ENCODE data around the gene STK24.

DNA sequence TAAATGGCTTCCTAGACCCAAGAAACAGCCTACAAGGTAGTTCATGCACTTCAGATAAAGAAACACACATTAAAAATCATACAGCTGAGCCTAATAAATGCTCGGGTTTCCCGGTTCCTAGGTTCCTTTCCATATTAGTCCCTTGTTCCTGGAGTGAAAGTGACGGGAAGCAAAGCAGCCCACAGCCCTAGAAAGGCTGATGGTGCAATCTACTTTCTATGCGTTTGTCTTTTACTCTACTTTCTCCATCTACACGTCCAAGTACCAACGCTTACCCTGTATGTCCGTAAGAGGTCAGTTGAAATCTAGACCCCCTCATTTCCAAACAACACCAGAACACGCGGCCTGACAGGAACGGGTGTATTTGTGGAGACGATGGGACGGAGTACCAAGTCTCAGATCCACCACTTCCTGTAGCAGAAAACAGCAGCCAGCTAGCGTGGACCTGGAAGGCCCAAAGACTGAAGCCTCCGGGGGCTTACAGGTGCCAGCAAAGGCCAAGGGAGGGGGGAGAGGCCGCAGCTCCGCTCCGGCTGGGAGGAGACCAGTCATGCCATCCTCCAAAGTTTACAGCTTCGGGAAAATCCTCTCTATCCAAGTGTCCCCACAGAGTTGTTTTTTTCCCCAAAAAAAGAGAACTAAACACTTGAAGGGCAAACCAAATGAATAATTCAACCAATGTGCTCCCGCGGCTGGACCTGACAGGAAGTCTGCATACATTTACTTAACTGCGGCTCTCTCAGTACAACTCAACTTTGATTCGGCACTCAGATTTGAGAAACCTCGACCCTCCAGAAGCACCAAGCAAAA, 34.1 kb downstream of the STK24 start:
- TF ChIP-seq, protein P1, sequence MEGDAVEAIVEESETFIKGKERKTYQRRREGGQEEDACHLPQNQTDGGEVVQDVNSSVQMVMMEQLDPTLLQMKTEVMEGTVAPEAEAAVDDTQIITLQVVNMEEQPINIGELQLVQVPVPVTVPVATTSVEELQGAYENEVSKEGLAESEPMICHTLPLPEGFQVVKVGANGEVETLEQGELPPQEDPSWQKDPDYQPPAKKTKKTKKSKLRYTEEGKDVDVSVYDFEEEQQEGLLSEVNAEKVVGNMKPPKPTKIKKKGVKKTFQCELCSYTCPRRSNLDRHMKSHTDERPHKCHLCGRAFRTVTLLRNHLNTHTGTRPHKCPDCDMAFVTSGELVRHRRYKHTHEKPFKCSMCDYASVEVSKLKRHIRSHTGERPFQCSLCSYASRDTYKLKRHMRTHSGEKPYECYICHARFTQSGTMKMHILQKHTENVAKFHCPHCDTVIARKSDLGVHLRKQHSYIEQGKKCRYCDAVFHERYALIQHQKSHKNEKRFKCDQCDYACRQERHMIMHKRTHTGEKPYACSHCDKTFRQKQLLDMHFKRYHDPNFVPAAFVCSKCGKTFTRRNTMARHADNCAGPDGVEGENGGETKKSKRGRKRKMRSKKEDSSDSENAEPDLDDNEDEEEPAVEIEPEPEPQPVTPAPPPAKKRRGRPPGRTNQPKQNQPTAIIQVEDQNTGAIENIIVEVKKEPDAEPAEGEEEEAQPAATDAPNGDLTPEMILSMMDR (IDR thresholded peaks at IDR 0.05), result no peak
- no peak for TF ChIP-seq POLR2A (IDR thresholded peaks at IDR 0.05)
